ENCODE data around the gene HDAC5.

- TF ChIP-seq CTCF (IDR thresholded peaks at IDR 0.05) (no peak), EP300 (IDR thresholded peaks at IDR 0.05; ENCODE audit: low read depth) (no peak)
These were observed 60.6 kb downstream of the HDAC5 start for GRCh38 chr17:44062871-44063270.

Data from transverse colon (tissue), 3 donors.